Ramos (cell line): ENCODE results near the gene SLC7A6.

Experiments used
- in situ Hi-C: fragments of 300-500 bp; cut with MboI; formaldehyde crosslinking; loops from one replicate; pipeline ENCODE4 v1.14.3; 2022; ENCODE audit warnings: low sequenced_read_pairs; ENCODE audit not compliant: unreplicated experiment

SLC7A6 gene

DNA sequence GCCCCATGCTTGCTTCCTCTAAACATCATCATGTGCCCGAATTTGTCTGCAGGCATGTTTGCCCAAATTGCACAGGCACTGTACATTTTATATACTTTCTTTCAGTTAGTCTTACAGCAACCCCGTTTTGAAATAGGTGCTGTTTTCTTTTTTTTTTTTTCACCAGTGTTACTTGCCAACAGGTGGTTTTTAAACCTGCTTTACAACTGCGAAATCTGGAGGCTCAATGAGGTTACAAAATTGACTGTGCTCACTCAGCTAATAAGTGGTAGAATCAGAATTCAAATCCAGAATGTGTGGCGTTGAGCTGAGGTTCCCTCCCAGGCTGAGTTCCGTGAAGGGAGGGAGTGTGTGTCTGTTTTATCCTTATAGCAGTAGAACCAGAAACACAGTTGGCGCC, 13.4 kb upstream of the SLC7A6 start:
- in situ Hi-C loops: no loop called here

DNA sequence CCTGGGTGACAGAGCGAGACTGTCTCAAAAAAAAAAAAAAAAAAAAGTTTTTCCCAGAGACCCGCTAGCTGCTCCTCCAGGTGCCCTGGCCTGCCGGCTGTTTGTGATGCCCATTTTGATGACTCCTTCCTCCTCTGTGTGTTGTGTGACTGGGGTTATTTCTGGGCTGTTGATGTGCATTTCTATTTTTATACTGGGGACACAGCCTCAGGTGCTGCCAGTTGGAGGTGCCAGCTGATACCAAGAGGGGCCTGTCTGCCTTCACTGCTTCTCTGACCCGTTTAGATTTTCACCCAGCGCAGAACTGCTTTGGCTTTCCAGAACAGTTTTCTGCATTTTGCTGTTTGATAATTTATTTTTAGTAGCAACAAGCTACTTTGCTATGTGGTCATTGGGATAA, 12.5 kb upstream of the SLC7A6 start:
- in situ Hi-C loops: no loop called here

DNA sequence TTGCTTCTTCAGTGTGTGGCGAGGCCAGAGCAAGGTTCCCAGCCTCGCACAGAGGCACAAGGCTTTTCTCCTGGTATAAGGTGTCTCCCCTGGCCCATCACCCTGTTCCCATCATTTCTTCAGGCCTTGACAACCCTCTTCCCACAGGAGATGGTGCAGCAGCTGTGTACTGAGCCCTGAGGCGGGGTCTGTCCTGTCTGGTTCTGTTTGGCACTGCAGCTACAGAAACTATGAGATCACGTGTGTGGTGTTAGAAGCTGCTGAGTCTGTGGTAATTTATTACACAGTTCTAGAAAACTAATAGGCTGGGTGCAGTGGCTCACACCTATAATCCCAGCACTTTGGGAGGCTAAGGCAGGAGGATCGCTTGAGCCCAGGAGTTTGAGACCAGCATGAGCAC, 11.9 kb upstream of the SLC7A6 start:
- in situ Hi-C loops: no loop called here

DNA sequence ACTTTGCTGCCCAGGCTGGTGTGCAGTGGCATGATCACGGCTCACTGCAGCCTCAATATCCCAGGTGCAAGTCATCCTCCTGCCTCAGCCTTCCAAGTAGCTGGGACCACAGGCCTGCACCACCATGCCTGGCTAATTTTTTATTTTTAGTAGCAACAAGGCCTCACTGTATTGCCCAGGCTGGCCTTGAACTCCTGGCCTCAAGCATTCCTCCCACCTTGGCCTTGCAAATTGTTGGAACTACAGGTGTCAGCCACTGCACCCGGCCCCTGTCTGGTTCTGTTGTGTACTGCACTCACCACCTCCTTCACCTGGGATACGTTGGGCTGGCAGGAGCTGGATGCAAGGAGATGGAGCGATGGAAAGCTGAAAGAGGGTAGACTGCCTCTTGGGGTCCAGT, 10.6 kb upstream of the SLC7A6 start:
- in situ Hi-C loops: no loop called here

DNA sequence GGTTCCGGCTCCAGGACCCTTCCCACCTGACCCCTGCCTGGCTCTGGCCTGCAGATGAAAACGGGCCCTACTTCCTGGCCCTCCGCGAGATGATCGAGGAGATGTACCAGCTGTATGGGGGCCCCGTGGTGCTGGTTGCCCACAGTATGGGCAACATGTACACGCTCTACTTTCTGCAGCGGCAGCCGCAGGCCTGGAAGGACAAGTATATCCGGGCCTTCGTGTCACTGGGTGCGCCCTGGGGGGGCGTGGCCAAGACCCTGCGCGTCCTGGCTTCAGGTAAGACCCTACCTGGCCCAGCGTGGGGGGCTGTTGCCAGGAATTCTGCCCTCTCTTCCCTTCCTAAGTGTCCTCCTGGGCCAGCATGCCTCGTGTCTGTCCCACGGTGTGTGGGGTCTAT, 8.6 kb upstream of the SLC7A6 start:
- in situ Hi-C loops: no loop called here

DNA sequence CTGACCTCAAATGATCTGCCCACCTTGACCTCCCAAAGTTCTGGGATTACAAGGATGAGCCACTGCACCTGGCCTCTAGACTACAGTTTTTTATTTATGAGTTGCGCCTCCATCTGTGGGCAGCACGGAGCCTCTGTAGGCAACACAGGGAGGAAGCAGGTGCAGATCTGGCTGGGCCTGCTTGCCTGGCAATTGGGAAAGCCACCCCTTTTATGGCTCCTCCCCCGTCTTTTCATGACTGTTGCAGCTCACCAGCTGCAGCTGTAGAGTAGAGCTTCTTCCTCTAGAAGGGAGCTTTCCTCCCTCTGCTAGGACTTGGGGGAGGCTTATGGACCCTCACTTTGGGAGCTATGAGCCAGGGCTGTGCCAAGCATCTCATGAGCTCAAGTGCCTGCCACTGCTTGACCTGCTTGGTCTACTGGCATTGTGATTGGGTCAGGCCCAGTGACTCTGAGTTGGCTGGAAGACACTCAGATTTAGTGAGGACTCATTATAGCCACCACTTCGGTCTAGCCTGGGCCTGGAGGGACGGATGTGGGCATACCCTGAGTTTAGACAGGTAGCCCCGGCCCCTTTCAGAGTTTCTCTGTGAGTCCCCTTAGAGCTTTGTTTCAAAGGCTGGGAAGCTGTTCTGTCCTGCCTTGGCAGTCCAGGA, 6.9 kb upstream of the SLC7A6 start:
- in situ Hi-C loops: no loop called here

DNA sequence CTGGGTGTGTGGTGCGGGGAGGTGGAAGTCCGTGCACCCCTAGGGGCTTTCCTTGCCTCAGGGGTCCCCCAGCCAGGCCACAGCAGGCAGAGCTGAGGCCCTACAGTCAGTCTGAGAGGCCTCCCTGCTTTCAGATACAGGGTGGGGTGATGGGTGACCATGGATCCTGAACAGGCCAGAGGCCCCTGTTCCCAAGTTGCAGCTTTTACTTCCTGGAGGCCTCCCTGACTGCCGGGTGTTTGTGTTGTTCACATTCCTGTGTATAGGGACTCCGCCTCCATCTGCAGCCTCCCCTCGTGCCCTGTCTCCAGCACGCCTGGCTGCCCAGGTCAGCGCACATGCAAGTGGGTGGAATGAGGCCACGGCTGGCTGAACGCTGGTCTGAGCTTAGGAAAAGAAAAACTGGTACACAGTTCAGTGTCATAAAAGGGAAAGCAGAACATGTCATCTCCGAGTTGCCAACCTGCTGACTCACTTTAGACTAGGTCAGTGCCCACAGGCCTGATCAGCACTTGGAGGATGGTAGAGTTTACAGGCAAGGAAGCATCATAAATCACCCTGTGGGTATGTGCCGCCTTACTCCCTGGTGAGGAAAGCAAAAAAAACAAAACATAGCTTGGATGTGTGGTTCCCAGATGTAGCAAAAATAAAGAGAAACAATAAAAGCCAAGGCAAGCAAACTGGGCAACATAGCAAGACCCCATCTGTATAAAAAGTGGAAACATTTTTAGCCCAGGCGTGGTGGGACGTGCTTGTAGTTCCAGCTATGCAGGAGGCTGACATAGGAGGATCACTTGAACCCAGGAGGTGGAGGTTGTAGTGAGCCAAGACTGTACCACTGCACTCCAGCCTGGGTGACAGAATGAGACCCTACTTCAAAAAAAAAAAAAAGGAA, 6.2 kb upstream of the SLC7A6 start:
- in situ Hi-C loops: no loop called here

DNA sequence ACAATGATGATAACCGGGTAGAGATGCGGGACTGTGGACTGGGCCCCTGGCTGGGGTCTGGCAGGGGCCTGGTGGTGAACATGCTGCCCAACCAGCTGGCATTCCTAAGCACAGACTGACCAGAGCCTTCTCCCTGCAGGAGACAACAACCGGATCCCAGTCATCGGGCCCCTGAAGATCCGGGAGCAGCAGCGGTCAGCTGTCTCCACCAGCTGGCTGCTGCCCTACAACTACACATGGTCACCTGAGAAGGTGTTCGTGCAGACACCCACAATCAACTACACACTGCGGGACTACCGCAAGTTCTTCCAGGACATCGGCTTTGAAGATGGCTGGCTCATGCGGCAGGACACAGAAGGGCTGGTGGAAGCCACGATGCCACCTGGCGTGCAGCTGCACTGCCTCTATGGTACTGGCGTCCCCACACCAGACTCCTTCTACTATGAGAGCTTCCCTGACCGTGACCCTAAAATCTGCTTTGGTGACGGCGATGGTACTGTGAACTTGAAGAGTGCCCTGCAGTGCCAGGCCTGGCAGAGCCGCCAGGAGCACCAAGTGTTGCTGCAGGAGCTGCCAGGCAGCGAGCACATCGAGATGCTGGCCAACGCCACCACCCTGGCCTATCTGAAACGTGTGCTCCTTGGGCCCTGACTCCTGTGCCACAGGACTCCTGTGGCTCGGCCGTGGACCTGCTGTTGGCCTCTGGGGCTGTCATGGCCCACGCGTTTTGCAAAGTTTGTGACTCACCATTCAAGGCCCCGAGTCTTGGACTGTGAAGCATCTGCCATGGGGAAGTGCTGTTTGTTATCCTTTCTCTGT, 5.1 kb upstream of the SLC7A6 start:
- in situ Hi-C loops: no loop called here

DNA sequence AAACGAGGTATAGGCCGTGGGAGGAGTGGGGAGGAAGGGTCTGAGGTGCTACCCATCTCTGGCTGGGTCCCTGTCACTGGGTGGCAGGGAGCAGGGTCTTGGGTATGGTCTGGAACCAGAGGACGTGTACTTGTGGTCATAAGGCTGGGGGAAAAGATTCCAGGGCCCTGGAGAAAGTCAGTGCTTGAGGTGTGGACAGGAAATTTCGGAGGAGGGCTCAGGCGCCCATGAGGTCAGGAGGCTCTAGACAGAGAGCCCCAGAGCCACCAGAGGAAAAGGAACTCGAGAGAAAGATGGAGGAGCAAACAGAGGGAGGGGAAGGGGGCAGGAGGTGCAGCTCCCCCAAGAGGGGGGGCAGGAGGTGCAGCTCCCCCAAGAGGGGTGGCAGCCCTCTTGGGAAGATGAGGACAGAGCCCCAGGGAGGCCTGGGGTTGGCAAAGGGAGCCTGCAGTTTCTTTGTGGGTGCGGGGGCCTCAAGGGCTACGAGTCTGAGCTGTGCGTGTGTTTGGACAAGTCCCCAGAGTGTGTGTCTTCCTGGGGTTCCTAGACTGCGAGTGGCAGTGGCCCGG, 683 bp upstream of the SLC7A6 start:
- in situ Hi-C loops: no loop called here

DNA sequence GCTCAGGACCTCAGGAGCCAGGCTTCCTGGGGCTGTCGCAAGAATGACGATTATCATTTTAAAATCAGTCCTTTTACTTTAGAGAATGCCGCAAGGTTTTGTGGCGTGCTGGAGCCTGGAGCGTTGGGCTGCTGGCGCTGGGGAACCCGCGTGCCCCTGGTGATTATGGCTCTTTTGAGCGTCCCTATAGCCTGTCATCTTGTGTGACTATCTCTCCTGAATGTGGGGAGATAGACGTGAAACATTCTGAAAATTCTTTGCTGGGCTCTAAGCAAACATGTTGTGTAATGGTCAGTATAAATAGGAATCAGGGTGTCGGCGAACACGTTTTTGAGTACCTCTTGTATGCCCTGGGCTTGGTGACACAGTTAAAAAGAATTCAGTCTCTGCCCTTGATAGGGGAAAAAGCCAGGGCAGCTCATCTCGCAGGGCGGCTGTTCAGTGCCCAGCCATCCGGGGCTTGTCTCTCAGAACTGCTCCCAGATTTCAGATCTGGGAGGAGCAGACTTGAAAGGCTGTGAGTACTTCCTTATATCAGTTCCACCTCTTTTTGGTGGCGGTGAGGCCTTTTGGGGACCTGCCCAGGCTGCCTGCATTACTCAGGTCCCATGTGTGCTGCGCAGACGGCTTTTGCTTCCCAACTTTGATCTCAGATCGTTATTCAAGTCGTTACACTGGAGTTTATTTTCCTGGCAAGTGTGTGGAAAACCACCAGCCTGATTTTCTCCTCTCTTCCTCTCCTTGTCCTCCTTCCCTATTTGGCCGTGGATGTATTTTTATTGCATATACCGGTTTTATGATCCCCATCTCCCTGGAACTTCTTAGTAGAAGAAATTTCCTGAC, 973 bp downstream of the SLC7A6 start:
- in situ Hi-C loops: no loop called here

DNA sequence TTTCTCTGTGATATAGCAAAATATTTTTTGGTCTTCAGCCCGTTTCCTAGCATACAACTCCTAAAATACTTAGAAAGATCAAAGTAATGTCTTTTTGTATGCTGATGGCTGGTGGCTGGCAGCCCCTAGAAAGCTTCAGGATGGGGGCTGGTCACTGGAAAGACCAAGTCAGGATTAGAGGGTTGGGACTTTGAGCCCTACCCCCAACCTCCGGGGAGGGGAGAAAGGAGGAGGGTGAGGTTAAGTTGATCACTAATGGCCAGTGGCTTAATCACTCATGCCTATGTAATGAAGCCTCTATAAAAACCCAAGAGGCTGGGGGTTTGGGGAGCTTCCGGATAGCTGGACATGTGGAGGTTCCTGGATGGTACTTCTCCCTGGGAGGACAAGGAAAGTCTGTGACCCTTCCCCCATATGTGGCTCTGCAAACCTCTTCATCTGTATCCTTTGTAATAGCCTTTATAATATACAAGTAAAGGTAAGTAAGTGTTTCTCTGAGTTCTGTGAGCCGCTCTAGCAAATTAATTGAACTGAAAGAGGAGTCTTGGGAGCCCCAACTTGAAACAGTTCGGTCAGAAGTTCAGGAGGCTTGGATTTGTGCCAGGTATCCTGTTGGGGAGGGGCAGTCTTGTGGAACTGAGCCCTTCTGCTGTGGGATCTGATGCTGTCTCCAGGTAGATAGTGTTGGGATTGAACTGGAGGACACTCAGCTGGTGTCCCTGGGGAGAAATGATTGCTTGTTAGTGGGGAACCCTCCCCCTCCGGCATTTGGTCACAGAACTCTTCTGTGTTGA, 3.5 kb downstream of the SLC7A6 start:
- in situ Hi-C loops: no loop called here

DNA sequence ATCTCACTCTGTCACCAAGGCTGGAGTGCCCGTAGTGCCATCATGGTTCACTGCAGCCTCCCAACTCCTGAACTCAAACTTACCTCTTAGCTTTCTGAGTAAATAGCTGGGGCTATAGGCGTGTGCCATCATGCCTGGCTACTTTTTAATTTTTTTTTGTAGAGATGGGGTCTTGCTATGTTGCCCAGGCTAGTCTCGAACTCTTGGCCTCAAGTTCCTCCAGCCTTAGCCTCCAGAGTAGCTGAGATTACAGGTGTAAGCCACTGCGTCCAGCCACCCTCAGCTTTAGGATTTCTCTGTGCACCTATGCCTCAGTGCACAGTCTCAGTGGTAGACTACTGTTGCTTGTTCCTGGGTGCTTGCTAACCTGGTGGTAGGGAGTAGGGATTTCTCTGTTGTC, 5.5 kb downstream of the SLC7A6 start:
- in situ Hi-C loops: no loop called here

DNA sequence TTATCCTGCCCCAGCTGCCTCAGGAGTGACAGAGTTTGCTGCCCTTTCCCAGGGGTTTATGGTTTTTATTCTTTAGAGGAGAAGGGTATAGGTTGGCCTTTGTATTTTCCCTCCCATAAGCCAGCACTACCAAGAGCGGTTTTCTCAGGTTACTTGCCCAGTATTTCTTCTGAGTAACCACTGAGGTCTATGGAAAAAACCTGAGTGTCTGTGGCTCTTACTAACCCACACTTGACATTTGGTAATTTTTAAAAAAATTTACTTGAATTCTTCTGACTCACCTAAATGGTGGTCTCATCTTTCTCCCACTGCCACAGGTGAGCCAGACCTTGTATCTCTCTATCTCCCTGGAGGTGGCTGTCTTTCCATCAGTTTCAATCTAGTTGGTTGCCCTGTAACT, 6.0 kb downstream of the SLC7A6 start:
- in situ Hi-C loops: no loop called here

DNA sequence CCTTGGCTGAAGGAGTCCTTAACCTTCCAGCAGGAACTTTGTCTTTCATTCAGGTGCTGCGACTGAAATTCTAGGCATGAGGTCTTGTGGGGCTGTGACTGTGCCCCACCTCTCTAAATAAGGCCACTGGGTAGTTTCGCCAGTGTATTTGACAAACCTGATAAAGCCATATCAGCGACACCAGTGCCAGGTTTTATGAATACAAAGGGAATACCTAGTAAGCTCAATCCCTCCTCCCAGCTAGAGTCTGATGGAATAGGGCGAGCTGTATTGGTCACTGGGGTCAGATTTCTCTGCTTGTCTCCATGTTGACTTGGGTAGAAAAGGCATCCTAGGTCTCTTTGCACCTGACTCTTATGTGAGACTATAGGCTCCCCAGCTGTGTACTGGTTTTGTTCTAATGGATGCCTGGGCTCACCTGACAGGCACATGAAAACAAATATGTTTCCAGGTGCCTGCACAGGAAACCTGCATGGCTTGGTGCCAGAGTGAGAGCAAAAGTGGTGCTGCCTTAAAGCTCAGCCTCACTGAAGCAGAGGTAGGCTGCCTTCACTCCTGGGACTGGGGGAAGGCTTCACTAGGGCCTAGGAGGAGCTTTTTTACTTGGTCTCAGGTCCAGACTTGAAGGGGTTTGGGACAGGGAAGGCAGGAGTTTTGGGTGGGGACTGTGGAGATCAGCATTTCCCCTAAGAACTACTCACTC, 8.3 kb downstream of the SLC7A6 start:
- in situ Hi-C loops: no loop called here

DNA sequence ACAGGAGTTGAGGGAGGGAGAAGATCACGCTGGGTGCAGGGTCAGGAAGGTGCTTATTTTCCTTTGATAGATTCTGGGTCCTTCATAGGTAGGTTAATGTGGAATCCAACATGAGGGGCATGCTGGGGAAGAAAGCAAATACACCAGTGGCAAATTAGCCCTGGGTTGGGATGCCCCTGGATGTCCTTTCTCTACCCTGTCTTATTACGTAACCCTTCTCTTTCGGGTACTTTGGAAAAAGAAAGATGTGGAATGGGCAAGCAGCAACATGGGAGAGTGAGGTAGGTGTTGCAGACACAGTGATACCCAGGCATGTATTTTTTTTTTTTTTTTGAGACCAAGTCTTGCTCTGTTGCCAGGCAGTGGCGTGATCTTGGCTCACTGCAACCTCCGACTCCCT, 9.1 kb downstream of the SLC7A6 start:
- in situ Hi-C loops: no loop called here

DNA sequence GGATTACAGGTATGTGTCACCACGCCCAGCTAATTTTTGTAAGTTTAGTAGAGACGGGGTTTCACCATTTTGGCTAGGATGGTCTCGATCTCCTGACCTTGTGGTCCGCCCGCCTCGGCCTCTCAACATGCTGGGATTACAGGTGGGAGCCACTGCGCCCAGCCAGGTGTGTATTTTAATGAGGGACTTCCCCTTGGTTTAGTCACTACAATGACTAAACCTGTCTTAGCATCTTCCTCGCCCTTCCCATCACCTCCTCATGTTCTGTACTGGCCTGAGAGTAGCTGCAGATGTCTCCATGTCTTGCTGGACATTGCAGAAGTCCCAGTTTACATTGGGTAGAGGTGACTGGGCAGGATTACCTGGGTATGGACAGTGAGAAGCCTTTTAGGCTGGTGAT, 9.6 kb downstream of the SLC7A6 start:
- in situ Hi-C loops: no loop called here

DNA sequence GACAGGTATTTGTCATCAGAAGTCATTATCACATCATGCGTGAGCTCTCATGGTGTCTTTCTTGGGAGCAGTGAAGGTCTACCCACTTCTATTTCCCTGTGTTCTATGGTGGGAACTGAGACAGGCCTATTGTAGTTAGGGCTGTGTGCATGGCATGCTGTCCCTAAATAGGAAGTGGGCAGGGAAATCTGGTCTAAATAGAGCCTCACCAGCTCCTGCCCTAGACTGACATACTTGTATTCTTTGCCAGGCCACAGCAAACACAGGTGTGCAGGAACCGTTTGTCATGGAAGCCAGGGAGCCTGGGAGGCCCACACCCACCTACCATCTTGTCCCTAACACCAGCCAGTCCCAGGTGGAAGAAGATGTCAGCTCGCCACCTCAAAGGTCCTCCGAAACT, 10.1 kb downstream of the SLC7A6 start:
- in situ Hi-C loops: no loop called here

DNA sequence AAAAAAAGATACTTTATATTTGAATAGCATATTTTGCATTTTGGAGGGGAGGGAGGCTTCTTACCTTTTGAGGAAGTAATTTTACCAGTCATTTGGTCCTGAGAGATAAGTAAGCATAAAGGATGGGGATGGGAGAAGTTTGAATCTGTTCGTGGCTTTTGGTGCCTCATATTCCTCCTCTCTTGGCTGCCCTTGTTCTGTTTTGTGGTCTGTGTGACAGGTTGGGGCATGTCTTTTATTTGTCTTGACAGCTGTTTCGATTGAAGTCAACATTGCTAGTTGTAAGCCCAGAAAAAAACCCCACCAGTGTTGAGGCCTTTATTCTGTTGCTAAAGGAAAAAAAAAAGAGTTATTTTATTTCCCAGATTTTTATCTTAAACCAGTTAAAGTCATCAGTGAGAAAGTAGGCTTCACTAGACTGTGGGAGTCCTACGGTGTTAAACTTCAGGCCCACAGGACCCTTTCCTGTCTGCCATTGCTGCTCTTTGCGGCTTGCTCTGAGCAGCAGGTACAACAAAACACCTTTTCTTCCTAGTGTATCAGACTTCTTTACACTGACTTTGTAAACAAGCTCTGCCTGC, 11.4 kb downstream of the SLC7A6 start:
- in situ Hi-C loops: no loop called here
